GM04503 (cell line): Measurements from ENCODE around the gene S100P.
A peak's percentile ranks its signal among the peaks of the same experiment; 100 is the strongest.
"Not testable (repeated sequence)": the region's sequence is repeated elsewhere in the genome, so short reads cannot be mapped to it uniquely, and the experiment has no call there.

Experiments used
- DNase-seq: peaks from one replicate; pipeline ENCODE4 v3.0.0-alpha.2; 2012; ENCODE audit warnings: low read depth

Gene S100P

GRCh38 chr4:6724421-6725111, 30.9 kb downstream of the S100P start:
- DNase-seq = no peak

- not testable (repeated sequence) for DNase-seq
These were observed 31.8 kb downstream of the S100P start for GRCh38 chr4:6725427-6725961.

- DNase-seq = no peak
These were observed 33.6 kb downstream of the S100P start for GRCh38 chr4:6727081-6727942.

GRCh38 chr4:6727943-6728250, 34.2 kb downstream of the S100P start:
- DNase-seq = no peak

GRCh38 chr4:6728320-6729029, 34.8 kb downstream of the S100P start:
- DNase-seq = no peak

GRCh38 chr4:6730603-6731317, 37.1 kb downstream of the S100P start:
- DNase-seq = no peak

GRCh38 chr4:6731318-6731675, 37.6 kb downstream of the S100P start:
- DNase-seq = no peak

GRCh38 chr4:6731780-6732179, 38.1 kb downstream of the S100P start:
- DNase-seq = no peak

- peak; percentile 54 for DNase-seq
These were observed 39.0 kb downstream of the S100P start for GRCh38 chr4:6732441-6733357.

- no peak for DNase-seq
These were observed 39.9 kb downstream of the S100P start for GRCh38 chr4:6733358-6734164.

GRCh38 chr4:6734165-6734786, 40.6 kb downstream of the S100P start:
- no peak for DNase-seq

- DNase-seq = no peak
These were observed 46.2 kb downstream of the S100P start for GRCh38 chr4:6739920-6740319.

- no peak for DNase-seq
These were observed 46.7 kb downstream of the S100P start for GRCh38 chr4:6740347-6740746.

GRCh38 chr4:6742507-6742906, 48.8 kb downstream of the S100P start:
- DNase-seq = no peak

GRCh38 chr4:6742989-6743388, 49.3 kb downstream of the S100P start:
- DNase-seq = no peak
